Medulla oblongata (tissue), 1 donor: ENCODE measurements around the gene TRIM2.

Experiments
- DNase-seq: peaks from one replicate; pipeline ENCODE4 v3.0.0-alpha.2; 2015; ENCODE audit errors: extremely low spot score

TRIM2 gene

GRCh38 chr4:153275380-153276276 is 71.4 kb downstream of the TRIM2 start:
- no peak for DNase-seq

GRCh38 chr4:153276971-153277370 is 72.7 kb downstream of the TRIM2 start:
- DNase-seq = peak; percentile 71

- no peak for DNase-seq
Measured at GRCh38 chr4:153281476-153281875, 77.2 kb downstream of the TRIM2 start.

GRCh38 chr4:153282023-153282422 is 77.8 kb downstream of the TRIM2 start:
- no peak for DNase-seq

GRCh38 chr4:153283260-153283659 is 79.0 kb downstream of the TRIM2 start:
- no peak for DNase-seq

GRCh38 chr4:153290134-153290533 is 85.9 kb downstream of the TRIM2 start:
- DNase-seq = no peak

GRCh38 chr4:153291562-153291961 is 87.3 kb downstream of the TRIM2 start:
- no peak for DNase-seq

GRCh38 chr4:153292897-153293741 is 88.9 kb downstream of the TRIM2 start:
- peak; percentile 37 for DNase-seq

GRCh38 chr4:153293742-153294057 is 89.5 kb downstream of the TRIM2 start:
- no peak for DNase-seq

GRCh38 chr4:153294631-153295030 is 90.4 kb downstream of the TRIM2 start:
- DNase-seq = no peak

GRCh38 chr4:153295131-153295755 is 91.0 kb downstream of the TRIM2 start:
- DNase-seq = no peak

- DNase-seq = no peak
Measured at GRCh38 chr4:153296040-153296823, 92.0 kb downstream of the TRIM2 start.

- DNase-seq = no peak
Measured at GRCh38 chr4:153297116-153297515, 92.9 kb downstream of the TRIM2 start.

GRCh38 chr4:153310793-153311192 is 106.5 kb downstream of the TRIM2 start:
- DNase-seq = no peak

GRCh38 chr4:153314915-153315314 is 110.7 kb downstream of the TRIM2 start:
- no peak for DNase-seq

- peak; percentile 64 for DNase-seq
Measured at GRCh38 chr4:153318696-153319320, 114.6 kb downstream of the TRIM2 start.

GRCh38 chr4:153322791-153323190 is 118.5 kb downstream of the TRIM2 start:
- no peak for DNase-seq

GRCh38 chr4:153324046-153324445 is 119.8 kb downstream of the TRIM2 start:
- DNase-seq = no peak

- no peak for DNase-seq
Measured at GRCh38 chr4:153325558-153325957, 121.3 kb downstream of the TRIM2 start.

- no peak for DNase-seq
Measured at GRCh38 chr4:153326513-153326912, 122.3 kb downstream of the TRIM2 start.

GRCh38 chr4:153327247-153327646 is 123.0 kb downstream of the TRIM2 start:
- DNase-seq = no peak
